WI38 (cell line): ENCODE data around the gene AGPS.

ENCODE experiments used
- H3K4me3 ChIP-seq: 2 replicates; pipeline ENCODE4 v1.5.1; 2011; ENCODE audit warnings: low read depth, mild to moderate bottlenecking, control low read depth, low read length
- TF ChIP-seq, protein P1 (sequence below): IDR thresholded peaks from 2 replicates; pipeline ENCODE4 v1.5.1; 2012; ENCODE audit warnings: low read depth, mild to moderate bottlenecking, control low read depth, low read length

Gene AGPS

GRCh38 chr2:177588671-177589070, 196.1 kb downstream of the AGPS start:
- TF ChIP-seq, protein P1, sequence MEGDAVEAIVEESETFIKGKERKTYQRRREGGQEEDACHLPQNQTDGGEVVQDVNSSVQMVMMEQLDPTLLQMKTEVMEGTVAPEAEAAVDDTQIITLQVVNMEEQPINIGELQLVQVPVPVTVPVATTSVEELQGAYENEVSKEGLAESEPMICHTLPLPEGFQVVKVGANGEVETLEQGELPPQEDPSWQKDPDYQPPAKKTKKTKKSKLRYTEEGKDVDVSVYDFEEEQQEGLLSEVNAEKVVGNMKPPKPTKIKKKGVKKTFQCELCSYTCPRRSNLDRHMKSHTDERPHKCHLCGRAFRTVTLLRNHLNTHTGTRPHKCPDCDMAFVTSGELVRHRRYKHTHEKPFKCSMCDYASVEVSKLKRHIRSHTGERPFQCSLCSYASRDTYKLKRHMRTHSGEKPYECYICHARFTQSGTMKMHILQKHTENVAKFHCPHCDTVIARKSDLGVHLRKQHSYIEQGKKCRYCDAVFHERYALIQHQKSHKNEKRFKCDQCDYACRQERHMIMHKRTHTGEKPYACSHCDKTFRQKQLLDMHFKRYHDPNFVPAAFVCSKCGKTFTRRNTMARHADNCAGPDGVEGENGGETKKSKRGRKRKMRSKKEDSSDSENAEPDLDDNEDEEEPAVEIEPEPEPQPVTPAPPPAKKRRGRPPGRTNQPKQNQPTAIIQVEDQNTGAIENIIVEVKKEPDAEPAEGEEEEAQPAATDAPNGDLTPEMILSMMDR, result no peak
- H3K4me3 ChIP-seq, result no peak overlapping the region

DNA sequence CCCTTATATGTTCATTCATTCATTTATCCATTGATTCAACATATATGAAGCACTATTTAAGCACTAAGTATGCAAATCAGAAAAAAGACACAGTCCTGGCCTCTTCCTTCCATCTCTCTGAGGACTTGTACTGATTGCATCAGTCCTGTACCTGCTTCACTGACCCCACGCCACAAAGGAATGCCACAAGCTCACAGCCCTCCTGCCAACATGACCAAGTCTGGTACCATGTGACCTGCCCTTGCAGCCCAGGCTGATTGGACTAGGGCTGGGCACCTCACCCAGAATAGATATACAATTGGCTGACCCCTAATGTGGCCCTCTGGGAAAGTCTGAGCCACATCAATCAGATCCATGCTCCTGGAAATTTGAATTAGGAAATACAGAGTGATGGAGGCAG, 196.6 kb downstream of the AGPS start:
- no peak overlapping the region for H3K4me3 ChIP-seq
- TF ChIP-seq, protein P1, result no peak

DNA sequence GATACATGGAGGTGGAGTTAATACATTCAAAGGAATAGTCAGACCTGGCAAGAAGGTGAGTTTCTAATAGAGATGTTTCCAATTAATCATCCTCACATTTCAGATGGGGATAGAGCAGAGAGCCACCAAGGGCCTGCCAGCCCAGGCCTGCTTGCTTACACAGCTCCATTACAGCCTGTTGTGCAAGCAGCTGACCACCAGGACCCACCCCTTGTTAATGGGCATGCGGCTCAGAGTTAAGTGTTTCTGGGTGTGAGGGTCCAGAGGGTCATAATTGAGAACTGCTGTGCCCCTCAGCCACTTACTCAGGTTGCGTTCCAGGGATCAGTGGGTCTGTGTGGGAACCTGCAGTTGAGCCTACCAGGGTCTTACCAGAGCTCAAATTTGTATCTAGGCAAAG, 199.8 kb downstream of the AGPS start:
- no peak overlapping the region for H3K4me3 ChIP-seq
- TF ChIP-seq, protein P1, result no peak

DNA sequence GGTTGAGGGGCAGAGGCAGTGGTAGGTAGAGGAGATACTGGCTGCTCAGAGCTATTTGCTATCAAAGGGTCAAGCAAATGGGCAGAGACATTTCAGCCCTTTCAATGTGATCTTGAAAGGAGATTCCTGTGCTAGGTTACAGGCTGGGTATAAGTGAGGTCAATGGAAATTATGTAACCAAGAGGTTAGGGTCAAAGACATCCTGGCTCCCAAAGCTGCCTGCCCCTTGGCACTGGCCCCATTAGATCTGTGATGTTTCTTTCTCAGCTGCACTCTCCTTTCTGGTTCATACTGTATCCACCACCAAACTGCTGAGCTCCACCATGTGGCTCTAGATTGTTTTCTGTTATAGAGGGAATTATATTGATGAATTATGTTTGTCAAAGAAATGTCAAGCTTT, 200.4 kb downstream of the AGPS start:
- H3K4me3 ChIP-seq, result no peak overlapping the region
- TF ChIP-seq, protein P1, result no peak

- TF ChIP-seq, protein P1, result no peak
- no peak overlapping the region for H3K4me3 ChIP-seq
Measured at GRCh38 chr2:177593402-177593801, 200.8 kb downstream of the AGPS start.
